Measurements from ENCODE around the gene CNTNAP2. TPM values are rescaled to one million over a fixed set of nuclear protein-coding genes. Genes with fewer than 3 reads are reported as not detected.
A peak's percentile ranks its signal among the peaks of the same experiment; 100 is the strongest.

CNTNAP2 gene
- total RNA-seq, 1 donor, result 0.54 TPM

GRCh38 chr7:147296986-147297385, 1180.4 kb downstream of the CNTNAP2 start:
- DNase-seq (ENCODE audit: low read depth in 2 of 3, low spot score in 2 of 3), result no peak

- DNase-seq (ENCODE audit: low read depth in 2 of 3, low spot score in 2 of 3), result peak in 2 of 3 donors; percentile 14 to 55
Observed at GRCh38 chr7:147298611-147299043, 1182.0 kb downstream of the CNTNAP2 start.

GRCh38 chr7:147300293-147300692, 1183.7 kb downstream of the CNTNAP2 start:
- DNase-seq (ENCODE audit: low read depth in 2 of 3, low spot score in 2 of 3), result no peak

GRCh38 chr7:147304376-147304775, 1187.8 kb downstream of the CNTNAP2 start:
- DNase-seq (ENCODE audit: low read depth in 2 of 3, low spot score in 2 of 3), result peak in 2 of 3 donors; percentile 25 to 67

GRCh38 chr7:147305827-147306226, 1189.2 kb downstream of the CNTNAP2 start:
- DNase-seq (ENCODE audit: low read depth in 2 of 3, low spot score in 2 of 3), result no peak

- no peak for DNase-seq (ENCODE audit: low read depth in 2 of 3, low spot score in 2 of 3)
Observed at GRCh38 chr7:147308539-147308938, 1191.9 kb downstream of the CNTNAP2 start.

- peak in 2 of 3 donors; percentile 14 to 36 for DNase-seq (ENCODE audit: low read depth in 2 of 3, low spot score in 2 of 3)
Observed at GRCh38 chr7:147311336-147311735, 1194.7 kb downstream of the CNTNAP2 start.

- DNase-seq (ENCODE audit: low read depth in 2 of 3, low spot score in 2 of 3), result no peak
Observed at GRCh38 chr7:147321504-147321903, 1204.9 kb downstream of the CNTNAP2 start.

GRCh38 chr7:147332988-147333387, 1216.4 kb downstream of the CNTNAP2 start:
- DNase-seq (ENCODE audit: low read depth in 2 of 3, low spot score in 2 of 3), result no peak

GRCh38 chr7:147363101-147363500, 1246.5 kb downstream of the CNTNAP2 start:
- DNase-seq (ENCODE audit: low read depth in 2 of 3, low spot score in 2 of 3), result no peak

- no peak for DNase-seq (ENCODE audit: low read depth in 2 of 3, low spot score in 2 of 3)
Observed at GRCh38 chr7:147376192-147376591, 1259.6 kb downstream of the CNTNAP2 start.

GRCh38 chr7:147380926-147381325, 1264.3 kb downstream of the CNTNAP2 start:
- DNase-seq (ENCODE audit: low read depth in 2 of 3, low spot score in 2 of 3), result no peak

- DNase-seq (ENCODE audit: low read depth in 2 of 3, low spot score in 2 of 3), result no peak
Observed at GRCh38 chr7:147394329-147394728, 1277.7 kb downstream of the CNTNAP2 start.

GRCh38 chr7:147400221-147400689, 1283.7 kb downstream of the CNTNAP2 start:
- no peak for DNase-seq (ENCODE audit: low read depth in 2 of 3, low spot score in 2 of 3)

- no peak for DNase-seq (ENCODE audit: low read depth in 2 of 3, low spot score in 2 of 3)
Observed at GRCh38 chr7:147400925-147401324, 1284.3 kb downstream of the CNTNAP2 start.

GRCh38 chr7:147405621-147406020, 1289.0 kb downstream of the CNTNAP2 start:
- DNase-seq (ENCODE audit: low read depth in 2 of 3, low spot score in 2 of 3), result no peak

- DNase-seq (ENCODE audit: low read depth in 2 of 3, low spot score in 2 of 3), result no peak
Observed at GRCh38 chr7:147406521-147407135, 1290.0 kb downstream of the CNTNAP2 start.

- no peak for DNase-seq (ENCODE audit: low read depth in 2 of 3, low spot score in 2 of 3)
Observed at GRCh38 chr7:147411096-147411495, 1294.5 kb downstream of the CNTNAP2 start.

GRCh38 chr7:147412109-147412508, 1295.5 kb downstream of the CNTNAP2 start:
- no peak for DNase-seq (ENCODE audit: low read depth in 2 of 3, low spot score in 2 of 3)

- no peak for DNase-seq (ENCODE audit: low read depth in 2 of 3, low spot score in 2 of 3)
Observed at GRCh38 chr7:147412782-147413556, 1296.4 kb downstream of the CNTNAP2 start.

GRCh38 chr7:147413557-147413870, 1296.9 kb downstream of the CNTNAP2 start:
- DNase-seq (ENCODE audit: low read depth in 2 of 3, low spot score in 2 of 3), result no peak

GRCh38 chr7:147415991-147416390, 1299.4 kb downstream of the CNTNAP2 start:
- no peak for DNase-seq (ENCODE audit: low read depth in 2 of 3, low spot score in 2 of 3)

Data from hematopoietic multipotent progenitor cell (in vitro differentiated cells).